Sigmoid colon (tissue), 4 donors: ENCODE measurements around the gene APBB2.

Experiments used
- EP300 ChIP-seq, 4 donors: sonication (generic); formaldehyde crosslinking; IDR thresholded peaks; one replicate each; pipeline ENCODE4 v1.6.1; 2017; ENCODE audit warnings: antibody characterized with exemption in 4 of 4
- POLR2A ChIP-seq, 2 donors: fragments of 450-650 bp; IDR thresholded peaks; one replicate each; pipeline ENCODE4 v1.6.1; 2016; ENCODE audit warnings: antibody characterized with exemption in 2 of 2, mild to moderate bottlenecking in 2 of 2, moderate library complexity in 2 of 2
- TF ChIP-seq, protein P1 (sequence below), 4 experiments: fragments of 450-650 bp in 3 of 4; fragments of 200-600 bp in 1 of 4; IDR thresholded peaks; one replicate each; pipeline ENCODE4 v1.5.1; 2016 to 2019; ENCODE audit warnings: antibody characterized with exemption in 4 of 4, mild to moderate bottlenecking in 3 of 4, moderate library complexity in 2 of 4

DNA sequence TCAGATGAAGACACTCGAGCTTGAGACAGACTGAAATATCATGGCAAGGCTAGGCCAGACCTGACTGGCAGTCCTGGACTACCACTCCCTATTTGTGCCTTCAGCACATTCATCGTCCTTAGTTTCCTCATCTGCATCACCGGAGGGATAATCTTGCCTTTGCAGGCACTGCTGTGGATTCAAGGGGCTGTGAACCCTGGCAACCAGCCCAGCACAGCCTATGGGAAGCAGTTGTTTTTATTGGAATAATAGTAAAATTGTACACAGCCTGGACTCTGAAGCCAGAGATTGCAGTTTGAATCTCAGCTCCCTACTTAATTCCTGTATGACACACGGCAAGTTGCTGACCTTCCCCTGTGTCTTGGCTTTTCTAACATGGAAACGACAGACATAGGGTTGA, 303.6 kb downstream of the APBB2 start:
- TF ChIP-seq EP300 (IDR thresholded peaks at IDR 0.05) (no peak), POLR2A (IDR thresholded peaks at IDR 0.05) (no peak)
- TF ChIP-seq, protein P1, sequence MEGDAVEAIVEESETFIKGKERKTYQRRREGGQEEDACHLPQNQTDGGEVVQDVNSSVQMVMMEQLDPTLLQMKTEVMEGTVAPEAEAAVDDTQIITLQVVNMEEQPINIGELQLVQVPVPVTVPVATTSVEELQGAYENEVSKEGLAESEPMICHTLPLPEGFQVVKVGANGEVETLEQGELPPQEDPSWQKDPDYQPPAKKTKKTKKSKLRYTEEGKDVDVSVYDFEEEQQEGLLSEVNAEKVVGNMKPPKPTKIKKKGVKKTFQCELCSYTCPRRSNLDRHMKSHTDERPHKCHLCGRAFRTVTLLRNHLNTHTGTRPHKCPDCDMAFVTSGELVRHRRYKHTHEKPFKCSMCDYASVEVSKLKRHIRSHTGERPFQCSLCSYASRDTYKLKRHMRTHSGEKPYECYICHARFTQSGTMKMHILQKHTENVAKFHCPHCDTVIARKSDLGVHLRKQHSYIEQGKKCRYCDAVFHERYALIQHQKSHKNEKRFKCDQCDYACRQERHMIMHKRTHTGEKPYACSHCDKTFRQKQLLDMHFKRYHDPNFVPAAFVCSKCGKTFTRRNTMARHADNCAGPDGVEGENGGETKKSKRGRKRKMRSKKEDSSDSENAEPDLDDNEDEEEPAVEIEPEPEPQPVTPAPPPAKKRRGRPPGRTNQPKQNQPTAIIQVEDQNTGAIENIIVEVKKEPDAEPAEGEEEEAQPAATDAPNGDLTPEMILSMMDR (IDR thresholded peaks at IDR 0.05) = no peak
